GM12892 (cell line): ENCODE measurements around the gene VPS13D.

Source experiments
- POLR2A ChIP-seq: IDR thresholded peaks from 2 replicates; pipeline ENCODE4 v1.6.1; 2011; ENCODE audit warnings: low read depth, low read length, control low read depth
- POLR2AphosphoS5 ChIP-seq: IDR thresholded peaks from 2 replicates; pipeline ENCODE4 v1.6.1; 2011; ENCODE audit warnings: low read depth, low read length, control low read depth

- TF ChIP-seq POLR2A (no peak; the same call in 1 of the 2 replicates), POLR2AphosphoS5 (no peak; the same call in 1 of the 2 replicates)
These were observed 20.9 kb upstream of the VPS13D start for GRCh38 chr1:12208764-12209494.
